UCSD-AML1 (cell line): Measurements from ENCODE around the gene RAB8B.

Experiments used
- DNase-seq: peaks from one replicate; lab custom pipeline; 2025; ENCODE audit not compliant: unreplicated experiment; lab: John Stamatoyannopoulos, UW

Gene RAB8B

DNA sequence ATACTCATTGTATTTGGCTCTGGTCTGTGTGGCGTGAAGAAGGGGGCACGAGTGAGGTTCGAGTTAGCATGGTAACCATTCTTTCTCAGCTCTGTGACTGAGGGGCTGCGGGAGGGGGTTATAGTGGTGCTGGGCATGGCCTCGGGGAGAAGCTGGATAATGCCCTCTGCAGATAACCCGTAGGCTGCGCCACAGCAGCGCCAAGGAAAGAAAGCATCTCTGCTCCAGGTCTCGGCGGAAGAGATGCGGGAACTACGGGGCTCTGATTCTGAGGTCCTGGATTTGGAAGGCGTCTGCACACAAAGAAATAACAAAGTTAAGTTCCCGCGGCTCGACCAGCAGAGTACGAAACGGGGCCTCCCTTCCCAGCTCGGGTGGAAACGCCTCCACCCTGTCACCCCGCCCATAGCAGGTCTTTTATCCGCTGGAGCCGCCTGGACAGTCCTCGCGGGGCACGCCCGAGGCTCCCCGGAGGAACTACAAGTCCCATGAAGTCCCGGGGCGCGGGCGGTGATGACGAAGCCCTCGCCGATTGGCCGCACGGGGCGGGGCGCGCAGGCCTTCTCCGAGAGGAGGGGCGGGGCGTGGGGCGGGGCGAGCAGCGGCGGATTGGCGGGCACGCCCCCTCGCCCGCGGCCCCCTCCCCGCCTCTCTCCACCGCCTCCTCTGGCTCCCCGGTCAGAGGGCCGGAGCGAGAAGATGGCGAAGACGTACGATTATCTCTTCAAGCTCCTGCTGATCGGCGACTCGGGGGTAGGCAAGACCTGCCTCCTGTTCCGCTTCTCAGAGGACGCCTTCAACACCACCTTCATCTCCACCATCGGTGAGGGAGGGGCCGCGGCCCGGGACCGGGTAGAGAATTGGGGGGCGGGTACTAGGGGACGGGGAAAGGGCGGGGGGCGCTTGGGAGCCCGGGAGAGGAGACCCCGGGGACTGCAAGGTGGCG lies at the start of gene RAB8B:
Gene RAB8B, plus strand, starts transcription at position 681 of the 946 bp plus-strand sequence. Its CDS starts 19 bp downstream, at position 700.
- peak; percentile 98 for DNase-seq

DNA sequence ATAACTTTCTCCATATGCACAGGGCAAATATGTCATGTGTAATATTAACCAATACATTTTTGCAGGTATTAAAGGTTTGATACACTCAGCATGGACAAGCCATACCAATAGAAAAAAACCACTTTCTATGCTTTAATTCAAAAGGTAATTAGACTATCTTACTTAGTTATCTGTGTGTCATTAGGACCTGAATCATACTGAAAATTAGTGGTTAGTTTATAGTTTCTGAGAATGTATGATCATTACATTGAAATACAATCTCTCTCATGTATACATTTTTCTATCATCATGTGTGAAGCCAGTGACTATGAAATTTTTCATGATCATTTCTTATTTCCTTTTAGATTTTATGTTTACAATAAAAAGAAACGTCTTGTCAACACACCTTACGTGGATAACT lies 48.5 kb upstream of the RAB8B start:
- no peak for DNase-seq

DNA sequence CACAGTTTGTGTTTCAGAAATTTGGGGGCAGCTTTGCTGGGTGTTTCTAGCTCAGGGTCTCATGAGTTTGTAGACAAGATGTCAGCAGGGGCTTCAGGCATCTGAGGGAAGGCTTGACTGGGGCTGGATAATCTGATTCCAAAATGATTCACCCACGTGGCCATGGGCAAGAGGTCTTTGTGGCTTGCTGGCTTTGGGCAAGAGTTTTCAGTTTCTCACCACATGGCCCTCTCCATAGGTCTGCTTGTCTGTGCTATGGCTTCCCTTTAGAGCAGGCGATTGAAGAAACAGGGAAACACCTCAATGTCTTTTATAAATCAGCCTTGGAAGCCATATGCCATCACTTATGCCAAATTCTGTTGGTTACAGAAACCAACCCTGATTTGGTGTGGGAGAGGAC lies 44.0 kb upstream of the RAB8B start:
- no peak for DNase-seq

DNA sequence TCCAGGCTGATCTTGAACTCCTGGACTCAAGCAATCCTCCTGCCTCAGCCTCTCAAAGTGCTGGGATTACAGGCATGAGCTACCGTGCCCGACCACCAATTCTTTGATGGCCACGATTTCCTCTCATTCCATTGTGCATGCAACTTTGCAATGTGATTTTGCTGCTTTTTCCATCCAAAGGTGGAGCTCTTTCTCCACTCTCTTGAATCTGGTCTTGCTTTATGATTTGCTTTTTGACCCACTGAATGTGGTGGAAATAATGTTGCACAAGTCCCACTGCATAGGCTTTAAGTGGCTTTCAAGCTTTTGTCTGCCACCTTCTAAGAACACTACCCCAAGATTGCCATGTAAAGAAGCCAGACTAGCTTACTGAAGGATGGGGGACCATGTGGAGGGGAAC lies 42.7 kb upstream of the RAB8B start:
- DNase-seq: no peak

DNA sequence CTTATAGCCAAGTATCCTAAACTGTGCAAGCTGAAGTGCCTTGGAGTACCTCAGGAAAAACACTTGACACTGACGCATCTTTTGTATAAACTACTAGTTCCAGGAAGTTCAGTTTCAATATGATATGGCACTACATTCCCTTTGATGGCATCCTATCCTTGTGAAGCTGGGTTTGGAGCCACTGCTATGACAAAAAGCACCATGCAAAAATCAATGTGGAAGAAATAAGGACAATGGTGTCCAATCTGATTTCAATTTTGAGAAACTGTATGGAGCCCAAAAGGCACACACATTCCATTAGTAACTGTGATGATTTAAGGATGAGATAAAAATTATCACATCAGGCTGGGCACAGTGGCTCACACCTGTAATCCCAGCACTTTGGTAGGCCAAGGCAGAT lies 37.7 kb upstream of the RAB8B start:
- no peak for DNase-seq

DNA sequence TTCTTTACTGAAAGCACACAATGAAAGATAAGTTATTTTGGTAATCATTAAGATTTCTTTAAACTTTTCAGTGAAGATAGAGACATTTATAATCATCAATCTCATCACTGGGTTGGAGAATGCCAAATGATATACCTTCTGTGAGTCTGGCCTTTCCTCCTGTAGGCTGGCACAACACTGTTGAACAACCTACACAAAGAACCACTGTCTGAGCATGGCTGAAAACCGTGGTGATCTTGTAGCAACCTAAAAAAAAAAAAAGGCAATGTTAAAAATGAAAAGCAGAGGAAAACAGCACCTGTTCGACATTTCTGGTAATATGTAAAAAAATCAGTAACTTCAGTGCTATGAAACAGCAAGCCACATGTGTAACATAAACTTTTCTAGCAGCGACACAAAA lies 33.9 kb upstream of the RAB8B start:
- DNase-seq: no peak

DNA sequence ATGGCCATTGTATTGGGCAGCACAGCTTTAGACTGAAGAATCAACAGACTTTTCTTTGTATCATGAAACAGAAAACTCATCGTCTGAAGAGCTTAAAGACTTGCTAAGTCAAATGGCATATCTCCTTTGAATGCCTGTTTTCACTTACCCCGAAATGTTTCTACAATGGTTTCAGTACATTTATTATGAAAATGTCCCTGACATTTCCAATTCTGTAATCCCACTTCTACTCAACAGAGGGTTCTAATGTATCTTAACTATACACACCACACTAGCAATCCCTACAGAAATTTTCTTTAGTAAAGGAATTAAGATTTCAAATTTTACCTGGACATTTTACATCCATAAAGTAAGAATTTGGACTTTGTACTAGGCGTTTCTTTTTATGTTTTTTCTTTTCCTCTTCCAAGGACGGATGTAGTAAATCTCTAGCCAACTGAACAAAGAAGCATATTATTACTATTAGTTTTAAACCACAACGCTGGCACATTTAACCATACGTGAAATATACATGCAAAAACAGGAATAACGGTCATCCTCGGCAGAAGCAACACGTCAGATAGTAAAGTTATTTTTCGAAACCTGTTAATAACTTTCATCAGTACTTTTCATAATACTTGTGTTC lies 33.2 kb upstream of the RAB8B start:
- no peak for DNase-seq

DNA sequence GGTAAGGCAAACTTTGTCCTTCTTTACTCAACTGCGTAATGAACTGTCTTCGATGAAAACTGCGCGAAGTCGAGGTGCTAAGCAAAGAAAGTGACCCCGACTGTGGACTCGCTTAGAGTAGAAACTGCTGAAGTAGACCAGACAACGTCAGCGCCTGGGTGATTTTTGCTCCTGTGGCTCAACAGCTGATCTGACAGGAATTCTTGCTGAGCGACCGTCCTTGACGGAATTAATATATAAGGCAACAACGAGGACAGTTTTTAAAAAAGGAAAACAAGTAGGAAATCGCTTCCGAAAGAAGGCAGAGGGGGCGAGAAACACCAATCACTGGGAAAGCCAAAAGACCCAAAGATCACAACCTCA lies 32.7 kb upstream of the RAB8B start:
- peak; percentile 45 for DNase-seq

- peak; percentile 90 for DNase-seq
Measured at GRCh38 chr15:63157118-63157843, 32.1 kb upstream of the RAB8B start, which contains the start of gene RPS27L. TSS of gene RPS27L (minus strand) at chr15:63157477. CDS start at chr15:63157405, 72 bp downstream.

GRCh38 chr15:63157891-63158431 lies 31.4 kb upstream of the RAB8B start:
- peak; percentile 42 for DNase-seq

- no peak for DNase-seq
Measured at GRCh38 chr15:63160638-63161037, 28.8 kb upstream of the RAB8B start.

DNA sequence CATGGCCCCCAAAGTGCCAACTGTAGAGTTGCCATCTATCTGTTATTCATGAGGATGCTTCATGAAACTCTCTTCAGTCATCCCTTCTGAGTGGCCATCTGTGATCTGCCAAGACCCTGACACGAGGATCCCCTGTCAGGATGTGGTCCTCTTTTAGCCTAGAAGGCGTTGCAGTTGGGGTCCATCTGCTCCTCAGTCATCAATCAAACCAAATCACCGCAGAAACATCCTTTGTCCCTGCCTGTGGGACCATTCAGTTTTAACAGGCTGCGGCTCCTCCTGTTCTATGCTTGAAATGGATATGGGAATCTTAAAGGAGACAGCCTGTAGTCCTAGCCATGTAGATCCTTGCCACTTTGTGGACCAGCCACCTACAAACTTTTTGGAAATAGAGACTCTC lies 26.2 kb upstream of the RAB8B start:
- DNase-seq: no peak

GRCh38 chr15:63165166-63165859 lies 24.1 kb upstream of the RAB8B start:
- DNase-seq: no peak

DNA sequence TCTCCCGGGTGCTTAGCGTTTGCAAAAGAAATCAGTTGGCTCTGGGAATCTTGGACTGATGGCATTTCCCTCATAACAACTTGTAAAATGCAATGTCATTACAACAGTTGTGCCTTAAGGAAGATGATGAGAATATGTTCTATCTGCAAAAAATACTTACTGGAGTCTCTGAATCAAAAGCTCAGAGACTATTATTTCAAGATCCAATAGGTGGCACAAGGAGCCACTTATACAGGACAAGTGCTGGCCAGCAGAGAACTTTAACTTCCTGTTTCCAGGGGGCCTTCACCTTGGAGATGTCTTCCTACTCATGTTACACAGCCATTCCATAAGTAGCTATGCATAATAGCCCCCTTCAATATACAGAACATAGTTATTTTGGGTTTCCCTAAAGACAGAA lies 23.2 kb upstream of the RAB8B start:
- DNase-seq: no peak

- DNase-seq: no peak
Measured at GRCh38 chr15:63169788-63170187, 19.6 kb upstream of the RAB8B start.

- DNase-seq: no peak
Measured at GRCh38 chr15:63172376-63172775, 17.0 kb upstream of the RAB8B start.

GRCh38 chr15:63172851-63173451 lies 16.5 kb upstream of the RAB8B start:
- no peak for DNase-seq

GRCh38 chr15:63176302-63176701 lies 13.1 kb upstream of the RAB8B start:
- DNase-seq: no peak

GRCh38 chr15:63178034-63178433 lies 11.4 kb upstream of the RAB8B start:
- no peak for DNase-seq

DNA sequence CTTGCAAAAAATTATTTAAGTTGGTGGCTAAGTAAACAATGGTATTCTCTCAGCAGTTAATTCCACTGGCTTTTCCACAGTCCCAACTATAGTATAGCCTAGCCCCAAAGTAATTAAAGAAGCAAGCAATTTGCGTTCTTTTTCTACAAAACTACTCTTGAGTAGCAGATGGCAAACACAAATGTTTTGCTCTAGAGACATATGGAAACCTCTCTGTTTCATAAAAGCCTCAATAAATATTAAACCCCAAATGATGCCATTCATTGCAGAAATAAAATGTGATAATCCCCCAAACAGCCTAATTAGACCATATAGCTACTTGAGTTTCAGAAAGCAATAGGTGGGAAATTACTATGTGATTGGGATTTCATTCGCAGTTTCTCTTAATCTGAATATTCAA lies 8.7 kb upstream of the RAB8B start:
- no peak for DNase-seq
